Measurements from ENCODE around the gene SOX18. TPM values are rescaled to one million over a fixed set of nuclear protein-coding genes. Genes with fewer than 3 reads are reported as not detected.
A peak's percentile ranks its signal among the peaks of the same experiment; 100 is the strongest.

Gene SOX18
- total RNA-seq, 1 experiment from 2014 or later: 0.21 TPM

DNA sequence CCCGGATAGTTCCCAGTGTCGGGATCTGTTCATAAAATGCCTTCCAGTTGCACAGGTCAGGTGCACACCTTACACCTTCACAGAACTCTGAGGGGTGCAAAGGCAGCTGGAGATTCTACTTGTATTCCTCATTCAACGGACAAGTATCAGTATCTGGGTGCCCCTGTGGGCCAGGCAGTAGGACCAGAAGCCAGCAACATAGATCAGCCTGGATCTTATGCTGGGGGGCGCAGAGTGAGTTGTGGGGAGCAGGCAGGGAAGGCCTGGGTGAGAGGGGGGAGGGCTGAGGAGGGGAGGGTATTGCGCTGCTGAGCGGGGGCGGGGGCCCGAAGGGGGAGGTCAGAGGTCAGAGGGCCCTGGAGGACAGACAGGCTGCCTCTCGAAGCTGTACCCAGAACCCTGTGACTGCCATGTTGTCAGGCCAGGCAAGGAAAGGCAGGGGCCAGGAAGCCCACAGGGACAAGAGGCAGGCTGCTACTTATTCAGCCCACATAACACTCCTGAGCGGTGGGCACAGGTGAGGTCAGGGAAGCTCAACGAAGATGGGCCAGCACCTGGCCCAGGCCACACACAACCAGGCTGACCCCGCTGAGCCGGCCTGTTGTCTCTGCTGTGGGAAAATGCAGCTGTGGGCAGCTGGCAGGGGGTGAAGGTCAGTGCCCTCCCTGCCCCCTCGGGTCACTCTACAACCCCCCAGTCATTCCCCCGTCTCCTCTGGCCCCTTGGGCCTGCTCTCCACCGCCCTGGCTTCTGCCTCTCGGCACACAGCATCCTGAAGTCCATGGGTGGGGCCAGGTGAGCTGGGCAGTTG is 31.6 kb upstream of the SOX18 start:
- DNase-seq (ENCODE audit: low spot score): no peak

DNA sequence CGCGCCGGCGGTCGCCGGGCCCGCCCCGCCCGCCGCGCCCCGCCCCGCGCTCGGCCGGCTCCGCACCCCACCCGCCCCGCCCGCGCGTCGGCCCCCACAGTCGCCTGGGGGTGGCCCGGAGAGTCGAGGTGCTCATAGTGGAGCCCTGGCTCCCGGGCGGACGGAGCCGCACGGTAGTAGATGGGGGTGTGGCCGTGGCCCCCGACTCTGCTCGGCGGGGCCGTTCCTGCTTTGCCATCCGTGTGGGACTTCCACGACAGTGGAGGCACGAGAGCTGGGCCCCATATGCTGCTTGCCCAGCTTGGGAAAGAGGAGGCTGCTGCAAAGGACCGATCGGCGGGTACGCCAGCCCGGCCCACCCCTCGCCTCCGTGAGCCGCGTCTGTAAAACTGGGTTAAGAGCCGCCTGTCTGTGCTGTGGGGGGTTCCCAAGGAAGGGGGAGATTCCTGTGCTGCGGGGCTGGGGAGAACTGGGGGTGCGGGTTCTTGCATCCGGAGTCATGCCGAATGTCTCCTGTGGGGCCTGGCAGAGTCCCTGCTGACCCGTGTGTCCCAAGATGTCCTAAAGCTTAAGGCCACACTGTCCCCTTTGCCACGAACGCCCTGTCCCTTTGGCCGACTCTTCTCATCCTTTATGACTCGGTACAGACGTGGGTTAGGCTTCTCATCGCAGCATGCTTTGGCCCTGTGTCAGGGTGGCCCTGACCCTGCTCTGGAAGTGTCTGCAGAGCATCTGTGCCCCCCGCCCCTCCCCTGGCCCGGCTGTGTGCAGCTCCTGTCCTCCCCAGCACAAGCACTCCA is 30.8 kb upstream of the SOX18 start, which contains the start of gene OPRL1:
Gene OPRL1, plus strand, starts transcription at position 70 of the 800 bp plus-strand sequence. CDS start 12,639 bp downstream, outside the sequence.
- no peak for DNase-seq (ENCODE audit: low spot score)

DNA sequence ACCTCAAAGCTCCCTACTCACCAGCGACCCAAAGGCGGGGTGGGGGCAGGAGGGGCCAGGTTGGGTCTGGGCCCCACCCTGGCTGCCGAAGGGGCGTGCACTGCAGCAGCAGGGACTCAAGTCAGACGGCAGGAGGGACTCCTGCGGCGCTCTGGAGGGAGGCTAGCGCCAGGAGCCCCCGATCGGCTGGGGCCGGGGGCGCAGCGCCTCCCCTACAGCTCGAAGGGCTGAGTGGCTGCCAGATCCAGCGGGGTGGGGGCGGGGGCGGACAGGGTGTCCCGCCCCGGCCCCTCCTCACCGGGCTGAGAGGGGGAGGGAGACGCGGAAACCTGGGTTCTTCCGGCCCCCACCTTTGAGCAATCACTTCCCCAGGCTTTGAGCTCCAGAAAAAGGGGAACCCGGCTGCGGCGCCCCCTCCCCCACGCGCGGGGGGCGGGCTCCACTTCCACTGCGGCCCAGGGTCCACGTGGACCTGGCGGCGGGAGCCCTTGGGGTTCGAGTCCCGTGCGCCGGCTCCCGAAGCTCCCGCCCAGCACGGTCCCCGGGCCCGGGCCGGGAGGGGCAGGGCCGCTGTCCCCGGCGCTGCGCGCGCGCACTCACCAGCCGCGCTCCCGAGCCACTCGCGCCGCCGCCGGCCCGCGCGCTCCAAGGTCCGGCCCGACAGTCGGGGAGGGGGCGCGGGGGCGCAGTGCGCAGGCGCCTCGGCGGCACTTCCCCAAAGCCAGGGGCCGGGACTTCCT is 30.0 kb upstream of the SOX18 start, which contains the start of gene RGS19:
Gene RGS19, minus strand, starts transcription at position 246 of the 740 bp plus-strand sequence. CDS start 2,632 bp downstream, outside the sequence.
- peak; percentile 32 for DNase-seq (ENCODE audit: low spot score)

DNA sequence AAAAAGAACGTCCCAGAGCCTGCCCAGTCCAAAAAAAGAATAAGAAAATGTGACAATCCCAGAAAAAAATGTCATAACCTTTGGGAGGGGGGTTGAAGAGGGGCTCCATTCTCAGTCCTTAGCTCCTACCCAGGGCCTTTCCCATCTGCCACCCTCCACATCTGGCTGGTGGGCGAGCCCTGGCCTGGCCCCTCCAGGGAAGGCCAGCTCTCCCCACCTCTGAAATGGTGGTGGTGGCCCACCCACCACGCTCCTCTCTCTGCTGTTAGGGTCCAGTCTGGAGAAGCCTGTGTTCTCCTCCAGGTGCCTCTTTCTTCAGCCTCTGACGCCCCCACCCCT is 29.5 kb upstream of the SOX18 start:
- no peak for DNase-seq (ENCODE audit: low spot score)

DNA sequence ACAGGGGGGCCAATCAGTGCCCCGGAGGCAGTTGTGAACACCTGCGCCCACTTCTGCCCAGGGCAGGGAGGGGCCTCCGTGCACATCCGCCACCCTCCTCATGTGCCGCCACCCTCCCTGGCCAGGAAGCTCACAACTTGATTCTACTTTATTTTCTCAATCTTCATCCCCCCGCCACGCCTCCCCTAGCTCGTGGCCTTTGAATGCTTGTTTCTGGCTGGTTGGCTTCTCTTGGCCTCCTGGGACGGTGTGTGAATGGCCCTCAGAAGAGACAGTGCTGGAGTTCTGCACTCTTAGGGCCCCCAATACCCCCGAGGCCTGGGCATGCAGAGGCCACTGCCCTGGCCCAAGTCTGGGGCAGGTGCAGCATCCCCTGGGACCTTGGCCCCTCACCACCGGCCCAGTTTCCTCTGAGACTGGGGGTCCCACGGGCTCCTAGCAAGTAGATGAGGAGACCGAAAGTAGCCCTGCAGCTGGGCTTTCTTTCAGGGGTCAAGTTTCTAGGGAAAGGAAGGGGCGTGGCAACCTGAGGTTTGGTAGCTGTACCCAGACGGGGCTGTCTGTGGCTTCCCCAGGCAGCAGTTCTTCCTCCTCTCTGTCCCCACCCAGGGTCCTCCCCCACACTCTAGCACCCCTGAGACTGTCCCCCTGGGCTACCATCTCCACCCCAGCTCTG is 28.6 kb upstream of the SOX18 start:
- DNase-seq (ENCODE audit: low spot score): no peak

DNA sequence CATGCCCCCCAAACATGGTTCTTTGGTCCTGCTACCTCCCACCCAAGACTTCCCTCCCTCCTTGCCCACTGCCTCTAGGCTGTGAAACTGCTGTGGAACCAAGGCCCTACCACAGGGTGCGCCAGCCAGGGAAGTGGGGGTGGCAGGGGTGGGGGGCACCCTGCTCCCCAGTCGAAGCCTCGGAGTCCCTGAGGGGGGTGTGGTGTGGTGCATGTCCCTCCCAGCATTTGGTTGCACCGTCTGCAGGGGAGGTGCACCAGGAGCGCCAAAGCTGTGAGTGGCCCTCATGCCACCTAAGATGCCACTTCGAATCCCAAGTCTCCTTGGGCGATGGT is 28.1 kb upstream of the SOX18 start:
- no peak for DNase-seq (ENCODE audit: low spot score)

DNA sequence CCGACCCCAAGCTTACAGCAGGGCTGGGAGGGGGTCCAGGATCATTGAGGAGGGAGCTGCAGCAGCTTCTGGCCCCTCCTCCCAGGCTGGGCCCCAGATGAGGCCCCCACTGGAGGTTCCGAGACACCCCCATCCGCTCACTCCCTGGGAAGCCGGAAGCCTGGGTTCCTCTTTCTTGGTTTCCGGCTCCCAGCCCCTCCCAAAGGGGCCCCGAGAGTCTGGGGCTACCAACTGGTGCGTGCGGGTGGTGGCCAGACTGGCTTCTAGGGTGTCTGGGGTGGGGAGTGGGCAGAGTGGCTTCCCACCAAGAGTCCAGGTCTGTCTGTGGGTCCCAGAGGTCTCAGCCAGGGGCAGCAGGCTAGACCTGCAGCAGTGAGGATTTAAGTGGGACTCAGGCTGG is 27.7 kb upstream of the SOX18 start:
- DNase-seq (ENCODE audit: low spot score): no peak

DNA sequence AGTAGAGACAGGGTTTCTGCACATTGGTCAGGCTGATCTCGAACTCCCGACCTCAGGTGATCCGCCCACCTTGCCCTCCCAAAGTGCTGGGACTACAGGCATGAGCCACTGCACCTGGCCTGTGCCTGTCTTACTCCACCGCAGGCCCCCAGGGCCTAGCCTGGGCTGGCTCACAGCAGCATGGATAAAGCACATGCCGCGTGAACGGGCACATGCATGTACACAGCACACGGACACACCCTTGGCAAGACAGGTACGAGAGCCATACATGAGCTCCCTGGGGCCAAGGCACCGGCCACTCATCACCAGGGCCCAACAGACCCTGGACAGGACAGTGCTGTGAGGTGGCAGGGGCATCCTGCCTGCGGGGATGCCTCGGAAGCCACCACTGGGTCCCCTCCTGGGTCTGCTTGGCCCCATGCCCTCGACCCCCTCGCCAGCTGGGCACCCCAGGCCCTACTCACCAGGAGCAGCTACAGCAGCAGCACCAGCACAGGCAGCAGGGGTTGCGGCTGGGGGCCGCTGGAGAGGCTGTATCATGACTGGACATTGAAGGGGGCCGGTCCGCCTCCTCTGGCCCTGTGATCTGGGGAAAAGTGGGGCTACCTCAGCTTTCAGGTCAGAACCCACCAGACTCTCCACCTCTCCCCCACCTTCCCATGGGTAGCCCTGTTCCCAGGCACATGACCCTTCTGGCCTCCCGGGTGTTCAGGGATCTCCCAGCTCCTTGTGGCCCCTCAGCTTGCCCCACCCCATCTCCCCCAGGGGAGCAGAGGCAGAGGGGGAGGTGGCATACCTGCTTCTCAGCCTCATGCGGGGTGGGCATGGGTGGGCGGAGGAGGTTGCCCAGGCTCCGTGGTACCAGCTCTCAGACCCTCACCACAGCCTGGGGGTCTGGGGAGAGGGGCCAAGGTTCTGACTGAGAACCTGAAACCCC is 26.9 kb upstream of the SOX18 start:
- DNase-seq (ENCODE audit: low spot score): no peak

DNA sequence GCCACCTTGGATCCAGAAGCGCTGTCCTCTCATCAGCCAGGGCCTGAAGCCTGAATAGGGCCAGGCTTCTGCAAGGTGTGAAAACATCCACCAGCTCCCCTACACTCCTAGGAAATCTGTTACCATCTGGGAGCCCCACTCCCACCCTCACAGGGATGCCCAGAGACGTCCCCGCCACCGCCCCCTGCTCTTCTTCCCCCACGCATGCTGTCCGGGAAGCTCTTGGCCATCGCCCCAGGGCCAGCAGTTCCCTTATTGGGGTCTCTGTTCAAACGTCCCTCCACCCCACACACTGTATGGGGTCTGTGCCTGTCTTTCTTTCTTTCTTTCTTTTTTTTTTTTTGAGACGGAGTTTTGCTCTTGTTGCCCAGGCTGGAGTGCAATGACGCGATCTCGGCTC is 26.1 kb upstream of the SOX18 start:
- no peak for DNase-seq (ENCODE audit: low spot score)

DNA sequence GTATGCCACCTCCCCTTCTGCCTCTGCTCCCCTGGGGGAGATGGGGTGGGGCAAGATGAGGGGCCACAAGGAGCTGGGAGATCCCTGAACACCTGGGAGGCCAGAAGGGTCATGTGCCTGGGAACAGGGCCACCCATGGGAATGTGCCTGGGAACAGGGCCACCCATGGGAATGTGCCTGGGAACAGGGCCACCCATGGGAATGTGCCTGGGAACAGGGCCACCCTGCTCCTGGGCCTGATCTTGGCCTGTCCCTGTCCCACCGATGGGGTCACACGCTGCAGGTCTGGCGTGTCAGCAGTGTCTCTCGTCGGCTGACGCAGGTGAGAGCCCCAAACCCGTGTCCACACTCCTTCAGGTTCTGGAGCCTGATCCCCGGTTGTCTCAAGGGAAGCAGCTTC is 25.5 kb upstream of the SOX18 start:
- DNase-seq (ENCODE audit: low spot score): no peak

DNA sequence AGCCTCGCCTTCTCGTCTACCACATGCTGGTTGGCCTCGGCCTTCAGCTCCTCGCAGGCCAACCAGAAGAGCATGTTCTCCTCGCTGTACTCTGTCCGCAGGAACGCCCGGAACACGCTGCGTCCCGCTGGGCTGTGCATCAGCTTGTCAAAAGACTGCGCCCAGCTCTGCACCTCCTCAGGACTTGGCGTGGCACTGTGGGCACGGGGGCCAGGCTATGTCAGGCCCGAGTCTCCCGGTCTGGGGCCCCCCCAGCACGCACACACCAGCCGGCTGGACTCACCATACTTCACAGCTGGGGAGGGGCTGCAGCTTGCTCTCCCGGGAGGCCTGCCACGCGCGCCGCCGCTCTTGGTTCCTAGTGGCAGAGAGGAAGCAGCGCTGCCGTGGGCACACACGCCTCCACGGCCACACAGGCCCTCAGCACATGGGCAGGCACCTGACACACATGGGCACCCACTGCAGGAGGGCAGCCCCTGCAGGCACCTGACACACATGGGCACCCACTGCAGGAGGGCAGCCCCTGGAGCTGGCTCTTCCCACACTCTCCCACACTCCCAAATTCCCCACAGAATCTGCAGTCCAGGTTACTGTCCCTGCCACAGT is 24.8 kb upstream of the SOX18 start:
- DNase-seq (ENCODE audit: low spot score): no peak

DNA sequence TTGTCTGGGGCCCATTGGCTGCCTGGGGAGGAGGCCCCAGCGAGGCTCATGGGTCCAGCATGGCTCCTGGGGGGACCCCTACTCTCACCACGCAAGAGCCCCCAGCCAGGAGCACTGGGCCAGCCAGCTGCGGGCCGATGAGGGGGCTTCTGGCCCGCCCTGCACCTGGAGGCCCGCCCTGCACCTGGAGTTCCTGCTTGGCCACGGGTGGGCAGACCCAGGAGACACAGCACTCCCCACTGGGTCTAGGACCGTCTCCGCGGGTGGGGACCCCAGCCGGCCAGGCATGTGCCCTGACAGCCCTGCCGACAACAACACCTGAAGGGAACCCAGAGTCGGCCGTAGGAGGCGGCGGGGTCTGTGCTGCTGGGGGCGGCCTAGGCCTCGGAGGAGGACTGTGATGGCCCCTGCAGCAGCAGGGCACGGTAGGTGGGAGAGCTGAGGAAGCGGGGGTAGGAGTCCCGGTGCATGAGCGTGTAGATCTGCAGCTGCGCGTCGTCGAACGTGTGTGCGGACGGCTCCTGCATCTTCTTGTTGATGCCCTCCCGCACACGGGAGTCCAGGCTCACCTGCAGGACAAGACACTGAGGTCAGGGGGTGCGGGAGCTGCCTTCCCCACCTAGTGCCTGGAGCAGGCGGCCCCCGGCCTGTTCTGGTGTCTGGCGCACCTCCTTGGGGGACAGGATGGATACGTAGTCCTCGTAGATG is 24.2 kb upstream of the SOX18 start:
- no peak for DNase-seq (ENCODE audit: low spot score)

DNA sequence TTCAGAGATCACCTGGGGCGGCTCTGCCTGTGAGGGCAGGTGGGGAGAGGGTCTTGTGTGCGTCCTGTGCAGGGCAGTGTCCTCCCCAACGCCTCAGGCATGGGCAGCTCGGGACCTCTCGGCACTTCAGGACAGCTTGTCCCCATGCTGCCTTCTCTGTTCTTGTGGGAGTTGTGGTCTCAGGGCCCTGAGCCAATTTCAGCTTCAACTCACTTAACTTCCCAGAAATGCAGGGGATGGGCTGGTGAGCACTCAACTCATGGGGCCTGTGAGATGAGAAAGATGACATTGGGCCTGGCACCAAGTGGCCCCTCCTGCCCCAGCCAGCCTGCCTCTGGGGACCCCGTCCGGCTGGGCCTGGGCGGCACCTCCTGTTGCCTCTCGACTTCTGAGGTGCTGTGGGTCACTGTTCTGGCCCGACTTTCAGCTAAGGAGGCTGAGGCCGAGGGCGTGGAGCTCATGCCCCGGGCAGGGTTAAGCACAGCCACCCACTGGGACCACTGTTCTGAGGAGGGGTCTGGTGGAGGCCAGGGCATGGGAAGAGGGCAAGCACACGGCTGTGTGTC is 23.1 kb upstream of the SOX18 start:
- DNase-seq (ENCODE audit: low spot score): no peak

DNA sequence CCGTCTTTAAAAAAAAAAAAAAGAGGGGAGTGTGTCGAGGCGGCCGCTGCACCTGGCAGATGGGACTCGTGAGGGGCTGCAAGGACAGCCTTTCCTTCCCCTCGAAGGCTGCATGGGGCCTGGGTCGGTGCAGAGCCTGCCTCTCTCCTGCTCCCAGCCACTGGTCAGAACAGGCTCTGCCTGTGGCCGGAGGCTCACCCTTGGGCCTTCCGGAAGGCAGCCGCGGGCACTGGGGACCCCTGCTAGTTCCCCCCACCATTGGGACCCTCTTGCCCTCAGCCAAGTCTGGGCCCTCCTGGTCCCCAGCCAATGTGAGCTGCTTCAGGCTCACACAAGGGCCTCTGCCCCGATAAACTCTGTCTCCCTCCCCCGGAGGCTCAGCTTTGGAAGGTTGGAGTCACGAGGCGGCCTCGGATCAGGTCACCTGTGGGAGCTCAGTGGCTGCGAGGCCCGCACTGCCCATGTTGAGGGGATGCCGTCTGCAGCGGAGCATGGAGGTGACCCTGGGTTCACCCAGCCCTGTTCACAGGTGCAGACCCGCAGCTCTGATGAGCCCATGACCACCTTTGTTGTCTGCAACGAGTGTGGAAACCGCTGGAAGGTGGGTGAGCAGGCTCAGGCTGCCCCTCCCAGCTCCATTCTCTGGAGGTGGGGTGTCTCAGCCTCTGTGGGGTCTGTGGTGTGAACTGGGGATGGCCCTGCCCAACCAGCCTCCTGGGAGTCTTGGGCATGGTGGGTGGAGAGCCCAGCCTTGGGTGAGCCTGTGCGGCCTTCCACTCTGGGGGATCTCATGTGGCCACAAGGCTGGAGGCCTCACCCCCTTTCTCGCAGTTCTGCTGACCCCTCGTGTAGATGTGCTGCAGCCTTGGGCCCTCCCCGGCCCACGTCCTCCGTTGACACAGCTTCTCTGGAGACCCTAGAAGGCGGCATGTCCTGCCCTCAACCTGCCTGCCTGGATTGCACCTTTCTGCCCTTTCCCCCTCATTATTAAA is 22.2 kb upstream of the SOX18 start:
- DNase-seq (ENCODE audit: low spot score): no peak

DNA sequence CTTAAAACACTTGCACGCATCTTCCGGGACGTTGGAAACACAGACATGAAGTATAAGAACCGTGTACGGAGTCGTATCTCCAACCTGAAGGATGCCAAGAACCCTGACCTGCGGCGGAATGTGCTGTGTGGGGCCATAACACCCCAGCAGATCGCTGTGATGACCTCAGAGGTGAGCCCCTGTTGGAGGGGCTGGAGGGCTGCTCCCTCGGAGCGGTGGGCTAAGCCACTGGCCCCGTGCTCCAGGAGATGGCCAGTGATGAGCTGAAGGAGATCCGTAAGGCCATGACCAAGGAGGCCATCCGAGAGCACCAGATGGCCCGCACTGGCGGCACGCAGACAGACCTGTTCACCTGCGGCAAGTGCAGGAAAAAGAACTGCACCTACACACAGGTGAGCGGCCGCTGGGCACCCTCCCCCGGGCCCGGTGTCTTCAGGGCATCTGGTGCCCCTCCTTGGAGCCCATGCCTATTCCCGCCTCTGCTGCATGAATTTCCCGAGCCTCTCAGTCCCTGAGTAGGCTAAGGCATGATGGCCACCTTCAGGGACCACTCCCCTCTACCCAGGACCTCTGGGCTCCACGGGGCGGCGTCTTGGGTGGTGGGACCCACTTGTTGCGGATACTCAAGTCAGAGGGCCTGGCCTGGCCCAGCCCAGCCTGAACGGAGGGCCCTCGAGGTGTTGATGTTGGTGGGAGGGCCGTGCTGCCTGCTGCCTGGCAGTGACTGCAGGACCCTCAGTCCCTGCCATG is 21.0 kb upstream of the SOX18 start:
- DNase-seq (ENCODE audit: low spot score): no peak

DNA sequence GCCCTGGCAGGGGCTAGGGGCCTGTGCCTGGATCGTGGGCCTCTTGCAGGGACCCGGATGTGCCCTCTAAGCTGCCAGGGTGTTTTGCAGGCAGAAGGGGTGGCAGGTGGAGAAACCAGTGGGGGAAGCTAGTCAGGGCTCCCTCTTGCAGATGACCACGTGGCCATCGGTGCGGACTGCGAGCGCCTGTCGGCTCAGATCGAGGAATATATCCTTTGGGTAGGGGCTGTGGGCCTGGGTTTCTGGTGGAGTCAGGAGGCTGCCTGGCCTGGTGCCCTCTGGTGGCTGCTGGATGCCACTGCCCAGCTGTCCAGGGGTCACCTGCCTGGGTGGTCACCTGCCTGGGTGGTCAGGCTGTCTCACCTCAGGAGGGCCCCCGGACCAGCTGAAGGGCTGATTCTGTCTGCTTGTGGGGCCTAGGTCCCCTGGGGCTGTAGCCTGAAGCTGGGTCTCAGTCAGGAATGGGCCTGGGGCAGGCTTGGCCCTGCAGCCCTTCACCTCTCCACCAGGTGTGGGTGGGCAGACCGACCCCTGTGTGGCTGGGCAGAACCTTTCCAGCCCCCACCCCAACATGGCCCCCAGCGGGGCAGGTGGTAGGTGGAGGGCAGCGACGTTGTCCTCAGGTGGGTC is 20.3 kb upstream of the SOX18 start:
- no peak for DNase-seq (ENCODE audit: low spot score)

DNA sequence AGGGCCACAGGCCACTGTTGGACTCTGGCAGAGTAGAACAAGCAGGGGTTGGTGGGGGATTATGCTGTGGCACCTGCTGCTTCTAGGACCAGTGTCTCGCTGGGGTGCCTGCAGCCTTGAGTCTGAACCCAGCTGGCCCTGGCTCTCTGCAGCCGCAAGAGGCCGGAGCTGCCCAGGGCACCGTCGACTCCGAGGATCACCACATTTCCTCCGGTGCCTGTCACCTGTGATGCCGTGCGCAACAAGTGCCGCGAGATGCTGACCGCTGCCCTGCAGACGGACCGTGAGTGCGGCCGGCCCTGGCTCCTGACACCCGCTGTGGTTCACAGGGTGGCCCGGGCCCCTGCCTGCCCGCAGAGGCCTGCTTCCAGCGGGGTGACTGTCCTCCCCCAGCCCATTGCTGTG is 19.8 kb upstream of the SOX18 start:
- DNase-seq (ENCODE audit: low spot score): no peak

Measured in A172 (cell line).